Endodermal cell (in vitro differentiated cells): ENCODE data around the gene FSHR. TPM values are rescaled to one million over a fixed set of nuclear protein-coding genes. Genes with fewer than 3 reads are reported as not detected.

Experiments used
- DNase-seq: peaks from one replicate; pipeline ENCODE4 v3.0.0-alpha.2; 2017
- H3K27ac ChIP-seq: 2 replicates; pipeline ENCODE4 v1.5.1; 2013; ENCODE audit warnings: mild to moderate bottlenecking, low read depth, low read length, moderate library complexity
- H3K27me3 ChIP-seq: 2 replicates; pipeline ENCODE4 v1.6.1; 2013; ENCODE audit warnings: mild to moderate bottlenecking, low read length, moderate library complexity; ENCODE audit not compliant: insufficient read depth, control insufficient read depth, poor library complexity, severe bottlenecking
- H3K36me3 ChIP-seq: 2 replicates; pipeline ENCODE4 v1.7.0; 2013; ENCODE audit warnings: mild to moderate bottlenecking, low read length, moderate library complexity; ENCODE audit not compliant: control insufficient read depth, insufficient read depth
- H3K4me1 ChIP-seq: one replicate; pipeline ENCODE4 v1.7.0; 2013; ENCODE audit warnings: low read length; ENCODE audit not compliant: control insufficient read depth, insufficient read depth
- H3K4me3 ChIP-seq: 2 replicates; pipeline ENCODE4 v1.5.1; 2013; ENCODE audit warnings: mild to moderate bottlenecking, low read length, moderate library complexity
- H3K9ac ChIP-seq: 2 replicates; pipeline ENCODE4 v1.6.1; 2013; ENCODE audit warnings: mild to moderate bottlenecking, low read length, moderate library complexity; ENCODE audit not compliant: poor library complexity, severe bottlenecking; ENCODE audit errors: extremely low read depth
- H3K9me3 ChIP-seq: 2 replicates; pipeline ENCODE4 v1.6.1; 2013; ENCODE audit warnings: mild to moderate bottlenecking, low read length, moderate library complexity; ENCODE audit not compliant: control insufficient read depth
- H3K27ac Mint-ChIP-seq: 2 replicates; pipeline ENCODE4 v1.8.0; 2020; ENCODE audit warnings: mixed read lengths
- H3K27me3 Mint-ChIP-seq: 2 replicates; pipeline ENCODE4 v1.8.0; 2021; ENCODE audit warnings: mild to moderate bottlenecking, mixed read lengths; ENCODE audit not compliant: insufficient read depth
- H3K36me3 Mint-ChIP-seq: 2 replicates; pipeline ENCODE4 v1.8.0; 2020; ENCODE audit warnings: low read depth, mixed read lengths
- H3K4me1 Mint-ChIP-seq: 2 replicates; pipeline ENCODE4 v1.8.0; 2020; ENCODE audit warnings: mixed read lengths
- H3K4me3 Mint-ChIP-seq: 2 replicates; pipeline ENCODE4 v1.8.0; 2020; ENCODE audit warnings: mild to moderate bottlenecking, moderate library complexity, mixed read lengths
- H3K9me3 Mint-ChIP-seq: 2 replicates; pipeline ENCODE4 v1.8.0; 2020; ENCODE audit warnings: mild to moderate bottlenecking, mixed read lengths
- CTCF ChIP-seq: fragments of 200-600 bp; sonication (generic); conservative IDR thresholded peaks from 2 replicates; pipeline ENCODE4 v1.5.0; 2021; ENCODE audit warnings: antibody characterized with exemption, mild to moderate bottlenecking
- WGBS, 2 experiments: methylation state at CpG; one replicate each; pipeline versions ENCODE4 v1.1.5 to v1.1.7; 2013; ENCODE audit warnings: missing lambda C conversion rate in 2 of 2, mixed read lengths in 1 of 2; ENCODE audit not compliant: insufficient coverage in 1 of 2, insufficient read length in 1 of 2; 5-methylcytosine and 5-hydroxymethylcytosine counted together
- total RNA-seq, 2 donors: library from RNA; stranded (reverse); fragmentation: NEBNext Ultra II Directional in 1 of 2; extraction: Animal tissue kit (Norgen Biotek cat#: 25700) in 1 of 2; gene quantifications; 2 replicates in 1 of 2; 3 replicates in 1 of 2; pipeline ENCODE4 v1.2.1, GENCODE V29; 2021

The FSHR gene
- total RNA-seq, 2 donors from 2014 or later, result 4.7 to 6.5 TPM

- no peak overlapping the region for H3K9ac ChIP-seq
- no peaks in the 10 kb centered on the region for H3K27me3 ChIP-seq
- 80 to 100% methylated on average over 1 of the region's 1 CpG for WGBS, 2 experiments
- H3K27me3 Mint-ChIP-seq, result no peaks in the 10 kb centered on the region
- H3K4me1 Mint-ChIP-seq, result peaks cover 8% of the 10 kb centered on the region
- H3K36me3 ChIP-seq, result no peaks in the 10 kb centered on the region
- no peak overlapping the region for H3K4me3 Mint-ChIP-seq
- no peak overlapping the region for H3K27ac ChIP-seq
- H3K4me3 ChIP-seq, result no peak overlapping the region
- peak; percentile 53 for DNase-seq
- H3K27ac Mint-ChIP-seq, result no peak overlapping the region
- H3K9me3 ChIP-seq, result no peaks in the 10 kb centered on the region
- TF ChIP-seq CTCF, result peak; percentile 76
- H3K36me3 Mint-ChIP-seq, result no peaks in the 10 kb centered on the region
- no peaks in the 10 kb centered on the region for H3K4me1 ChIP-seq
- H3K9me3 Mint-ChIP-seq, result no peaks in the 10 kb centered on the region
These were observed 109.8 kb downstream of the FSHR start for GRCh38 chr2:49044350-49045079.

GRCh38 chr2:49043405-49043982, 110.8 kb downstream of the FSHR start:
- Histone ChIP-seq H3K4me3 (no peak overlapping the region), H3K9me3 (no peaks in the 10 kb centered on the region), H3K4me1 (no peaks in the 10 kb centered on the region), H3K27me3 (no peaks in the 10 kb centered on the region), H3K27ac (peak overlapping the region; percentile 55), H3K9ac (no peak overlapping the region), H3K36me3 (no peaks in the 10 kb centered on the region)
- no peaks in the 10 kb centered on the region for H3K9me3 Mint-ChIP-seq
- no peak for DNase-seq
- no peak for TF ChIP-seq CTCF
- H3K27ac Mint-ChIP-seq, result no peak overlapping the region
- H3K4me3 Mint-ChIP-seq, result no peak overlapping the region
- 64 to 84% methylated on average over 5 of the region's 5 CpGs for WGBS, 2 experiments
- no peaks in the 10 kb centered on the region for H3K36me3 Mint-ChIP-seq
- H3K4me1 Mint-ChIP-seq, result peaks cover 8% of the 10 kb centered on the region
- no peaks in the 10 kb centered on the region for H3K27me3 Mint-ChIP-seq

GRCh38 chr2:49042488-49042887, 111.8 kb downstream of the FSHR start:
- H3K4me1 Mint-ChIP-seq, result peaks cover 8% of the 10 kb centered on the region
- H3K4me3 ChIP-seq, result no peak overlapping the region
- no peak overlapping the region for H3K27ac Mint-ChIP-seq
- WGBS, 2 experiments, result 80 to 89% methylated on average over 1 of the region's 1 CpG
- H3K9me3 Mint-ChIP-seq, result no peaks in the 10 kb centered on the region
- no peaks in the 10 kb centered on the region for H3K9me3 ChIP-seq
- DNase-seq, result no peak
- no peaks in the 10 kb centered on the region for H3K36me3 ChIP-seq
- H3K27me3 ChIP-seq, result no peaks in the 10 kb centered on the region
- H3K4me3 Mint-ChIP-seq, result no peak overlapping the region
- H3K36me3 Mint-ChIP-seq, result no peaks in the 10 kb centered on the region
- no peaks in the 10 kb centered on the region for H3K4me1 ChIP-seq
- H3K9ac ChIP-seq, result no peak overlapping the region
- no peaks in the 10 kb centered on the region for H3K27me3 Mint-ChIP-seq
- TF ChIP-seq CTCF, result no peak
- no peak overlapping the region for H3K27ac ChIP-seq
